Measurements from ENCODE around the gene SPRR2F.

DNA sequence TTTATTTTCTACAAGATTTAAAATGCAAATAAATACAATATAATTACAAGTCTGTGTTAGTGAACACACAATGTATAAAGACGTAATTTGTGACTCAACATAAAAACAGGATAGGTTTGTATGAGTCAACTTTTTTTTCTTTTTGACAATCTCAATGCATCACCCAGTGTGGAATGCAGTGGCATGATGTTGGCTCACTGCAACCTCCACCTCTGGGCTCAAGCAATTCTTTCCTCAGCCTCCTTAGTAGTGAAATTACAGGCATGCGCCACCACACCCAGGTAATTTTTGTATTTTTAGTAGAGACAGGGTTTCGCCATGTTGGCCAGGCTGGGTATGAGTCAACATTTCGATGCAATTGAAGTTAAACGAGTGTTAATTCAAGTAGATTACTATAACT, 13.1 kb downstream of the SPRR2F start:
- no peak for TF ChIP-seq CTCF (IDR thresholded peaks at IDR 0.05)
- no peak for TF ChIP-seq POLR2A (IDR thresholded peaks at IDR 0.05; ENCODE audit: low read depth)
- no peak for TF ChIP-seq EP300 (IDR thresholded peaks at IDR 0.05)
